Tibial nerve (tissue), 4 donors: ENCODE data around the gene ZC3H13.

Source experiments
- EP300 ChIP-seq, 2 donors: sonication (generic); formaldehyde crosslinking; IDR thresholded peaks; one replicate each; pipeline ENCODE4 v1.6.1; 2017; ENCODE audit warnings: antibody characterized with exemption in 2 of 2, mild to moderate bottlenecking in 1 of 2
- TF ChIP-seq, protein P1 (sequence below), 5 experiments: fragments of 200-600 bp in 3 of 5; fragments of 450-650 bp in 2 of 5; sonication (generic) in 3 of 5; IDR thresholded peaks; one replicate each; pipeline ENCODE4 v1.5.1; 2016 to 2019; ENCODE audit warnings: antibody characterized with exemption in 5 of 5, mild to moderate bottlenecking in 3 of 5, moderate library complexity in 2 of 5

DNA sequence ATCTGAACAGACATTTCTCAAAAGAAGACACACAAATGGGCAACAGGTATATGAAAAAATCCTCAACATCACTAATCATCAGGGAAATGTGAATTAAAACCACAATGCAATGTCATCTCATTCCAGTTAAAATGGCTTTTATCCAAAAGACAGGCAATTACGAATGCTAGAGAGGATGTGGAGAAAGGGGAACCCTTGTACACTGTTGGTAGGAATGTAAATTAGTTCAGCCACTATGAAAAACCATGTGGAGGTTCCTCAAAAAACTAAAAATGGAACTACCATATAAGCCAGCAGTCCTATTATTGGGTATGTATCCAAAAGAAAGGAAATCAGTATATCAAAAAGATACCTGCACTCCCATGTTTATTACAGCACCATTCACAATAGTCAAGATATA is 24.7 kb upstream of the ZC3H13 start:
- TF ChIP-seq, protein P1, sequence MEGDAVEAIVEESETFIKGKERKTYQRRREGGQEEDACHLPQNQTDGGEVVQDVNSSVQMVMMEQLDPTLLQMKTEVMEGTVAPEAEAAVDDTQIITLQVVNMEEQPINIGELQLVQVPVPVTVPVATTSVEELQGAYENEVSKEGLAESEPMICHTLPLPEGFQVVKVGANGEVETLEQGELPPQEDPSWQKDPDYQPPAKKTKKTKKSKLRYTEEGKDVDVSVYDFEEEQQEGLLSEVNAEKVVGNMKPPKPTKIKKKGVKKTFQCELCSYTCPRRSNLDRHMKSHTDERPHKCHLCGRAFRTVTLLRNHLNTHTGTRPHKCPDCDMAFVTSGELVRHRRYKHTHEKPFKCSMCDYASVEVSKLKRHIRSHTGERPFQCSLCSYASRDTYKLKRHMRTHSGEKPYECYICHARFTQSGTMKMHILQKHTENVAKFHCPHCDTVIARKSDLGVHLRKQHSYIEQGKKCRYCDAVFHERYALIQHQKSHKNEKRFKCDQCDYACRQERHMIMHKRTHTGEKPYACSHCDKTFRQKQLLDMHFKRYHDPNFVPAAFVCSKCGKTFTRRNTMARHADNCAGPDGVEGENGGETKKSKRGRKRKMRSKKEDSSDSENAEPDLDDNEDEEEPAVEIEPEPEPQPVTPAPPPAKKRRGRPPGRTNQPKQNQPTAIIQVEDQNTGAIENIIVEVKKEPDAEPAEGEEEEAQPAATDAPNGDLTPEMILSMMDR (IDR thresholded peaks at IDR 0.05), result no peak
- TF ChIP-seq EP300 (IDR thresholded peaks at IDR 0.05), result no peak
